T-helper 2 cell treated with Interferon-gamma antibody and Interleukin-4, amounts not matched to agents 100 ng/mL and 5 ng/mL, for 36 hours (primary cell): ENCODE data around the gene MYO5A. TPM values are rescaled to one million over a fixed set of nuclear protein-coding genes. Genes with fewer than 3 reads are reported as not detected.

Source experiments
- intact Hi-C: fragments of 100-400 bp; cut with micrococcal nuclease; formaldehyde crosslinking; loops from one replicate; pipeline ENCODE4 v1.15.1; 2023
- total RNA-seq: library from RNA; stranded (reverse); gene quantifications from 2 replicates; pipeline ENCODE4 v1.2.3, GENCODE V29; 2022

Gene MYO5A
- total RNA-seq, 1 donor from 2014 or later = 30.8 TPM

DNA sequence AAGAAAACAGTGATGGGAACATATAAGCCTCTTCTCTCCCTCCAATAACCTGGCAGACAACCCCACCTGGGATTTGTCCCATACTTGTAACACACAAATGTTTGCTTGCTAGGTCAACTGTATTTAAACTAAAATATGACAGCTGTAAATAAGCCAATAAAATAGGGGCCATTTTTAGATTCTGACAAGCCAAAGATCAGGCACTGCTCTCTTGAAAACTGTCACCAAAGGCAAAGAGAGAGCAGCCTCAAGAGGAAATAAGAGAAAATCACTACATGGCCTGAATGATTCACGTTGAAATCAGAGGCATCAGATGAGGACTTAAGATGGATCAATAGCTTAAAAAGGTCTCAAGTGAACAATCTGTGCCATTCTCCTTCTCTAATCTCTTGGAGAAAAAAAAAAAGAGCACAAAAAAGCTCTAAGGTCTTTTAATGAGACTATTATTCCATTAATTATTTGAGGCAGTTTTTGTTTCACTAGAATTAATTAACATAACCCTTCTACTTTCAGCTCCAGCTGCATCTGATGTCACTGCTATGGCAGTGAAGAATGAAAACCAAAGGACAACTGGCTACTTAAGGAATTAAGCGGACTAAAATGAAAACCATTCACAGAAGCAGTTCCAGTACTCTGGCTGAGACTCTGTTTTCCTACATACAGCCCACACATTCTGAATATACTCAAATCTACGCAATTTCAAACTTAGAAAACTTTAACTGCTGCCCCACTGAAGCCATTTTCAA lies 19.0 kb downstream of the MYO5A start:
- intact Hi-C loops = no loop called here

DNA sequence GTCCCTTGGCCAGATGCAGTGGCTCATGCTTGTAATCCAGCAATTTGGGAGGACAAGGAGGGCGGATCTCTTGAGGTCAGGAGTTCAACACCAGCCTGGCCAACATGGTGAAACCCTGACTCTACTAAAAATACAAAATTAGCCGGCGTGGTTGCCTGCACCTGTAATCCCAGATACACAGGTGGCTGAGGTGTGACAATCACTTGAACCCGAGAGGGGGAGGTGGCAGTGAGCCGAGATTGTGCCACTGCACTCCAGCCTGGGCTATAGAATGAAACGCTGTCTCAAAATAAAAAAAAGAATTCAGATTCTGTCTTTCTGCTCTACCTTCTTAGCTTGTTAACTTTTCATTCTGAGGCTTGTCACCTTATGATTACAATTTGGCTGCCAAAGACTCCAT lies 22.1 kb downstream of the MYO5A start:
- intact Hi-C loops = no loop called here

DNA sequence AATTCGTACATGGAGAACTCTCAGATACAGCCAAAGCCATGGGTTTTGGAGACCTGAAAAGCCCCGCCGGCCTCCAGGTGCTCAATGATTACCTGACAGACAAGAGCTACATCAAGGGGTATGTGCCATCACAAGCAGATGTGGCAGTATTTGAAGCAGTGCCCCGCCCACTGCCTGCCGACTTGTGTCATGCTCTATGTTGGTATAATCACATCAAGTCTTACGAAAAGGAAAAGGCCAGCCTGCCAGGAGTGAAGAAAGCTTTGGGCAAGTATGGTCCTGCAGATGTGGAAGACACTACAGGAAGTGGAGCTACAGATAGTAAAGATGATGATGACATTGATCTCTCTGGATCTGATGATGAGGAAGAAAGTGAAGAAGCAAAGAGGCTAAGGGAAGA lies 23.5 kb downstream of the MYO5A start:
- intact Hi-C loops = no loop called here

DNA sequence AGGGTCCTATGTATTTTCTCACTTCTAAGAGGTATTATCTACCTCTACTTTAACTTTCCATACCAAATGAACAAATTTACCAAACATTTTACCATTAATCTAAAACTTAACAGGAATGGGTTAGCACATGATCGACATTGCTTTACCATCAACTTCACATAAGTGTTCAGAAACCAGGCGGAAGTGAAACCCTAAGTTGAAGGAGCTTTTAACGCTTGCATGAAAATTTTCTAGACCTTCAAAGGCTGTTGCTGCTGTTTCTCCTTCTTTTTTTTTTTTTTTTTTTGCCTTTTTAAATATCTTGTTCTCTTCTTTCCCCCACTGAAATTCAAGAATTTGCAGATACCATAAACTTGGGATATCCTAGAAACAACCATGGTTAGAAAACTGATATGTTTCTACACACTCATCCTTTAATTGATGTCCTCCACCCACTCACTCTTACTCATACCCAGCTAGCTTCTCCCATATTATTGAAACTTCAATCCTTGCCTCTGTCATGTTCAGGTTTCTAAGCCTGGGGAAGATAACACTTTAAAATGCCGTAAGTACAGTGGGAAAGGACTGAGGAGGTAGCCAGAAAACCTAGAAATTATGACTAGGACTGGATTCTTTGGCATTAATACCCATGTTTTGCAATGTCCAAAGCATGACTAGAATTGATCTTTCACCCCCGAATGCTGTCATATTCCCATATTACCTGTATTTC lies 24.7 kb downstream of the MYO5A start:
- intact Hi-C loops = no loop called here

DNA sequence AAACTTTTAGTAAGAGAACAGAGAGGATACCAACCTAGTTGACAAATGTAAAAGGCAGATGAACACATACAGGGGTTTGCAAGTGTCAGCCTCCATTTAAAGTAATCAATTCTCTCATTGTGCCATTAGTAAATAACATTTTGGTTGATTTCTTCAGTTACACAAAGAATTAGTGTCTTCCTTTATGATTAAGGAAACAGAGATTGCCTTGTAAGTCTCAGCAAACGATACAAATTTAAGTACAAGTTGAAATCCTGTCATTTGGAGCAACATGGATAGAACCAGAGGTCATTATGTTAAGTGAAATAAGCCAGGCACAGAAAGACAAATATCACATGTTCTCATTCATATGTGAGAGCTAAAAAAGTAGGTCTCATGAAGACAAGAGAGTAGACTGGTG lies 26.1 kb downstream of the MYO5A start:
- intact Hi-C loops = no loop called here

DNA sequence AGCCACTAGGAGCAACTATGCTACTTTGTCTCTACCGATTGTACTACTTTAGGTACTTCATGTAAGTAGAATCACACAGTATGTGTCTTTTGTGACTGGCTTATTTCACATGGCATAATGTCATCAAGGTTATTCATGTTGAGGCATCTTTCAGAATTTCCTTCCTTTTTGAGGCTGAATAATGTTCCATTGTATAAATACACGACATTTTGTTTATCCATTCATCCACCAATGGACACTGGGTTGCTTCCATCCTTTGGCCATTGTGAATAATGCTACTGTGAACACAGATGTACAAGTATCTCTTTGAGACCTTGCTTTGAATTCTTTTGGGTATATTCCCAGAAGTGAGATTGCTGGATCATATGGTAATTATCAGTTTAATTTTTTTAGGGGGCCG lies 29.2 kb downstream of the MYO5A start:
- intact Hi-C loops = no loop called here

DNA sequence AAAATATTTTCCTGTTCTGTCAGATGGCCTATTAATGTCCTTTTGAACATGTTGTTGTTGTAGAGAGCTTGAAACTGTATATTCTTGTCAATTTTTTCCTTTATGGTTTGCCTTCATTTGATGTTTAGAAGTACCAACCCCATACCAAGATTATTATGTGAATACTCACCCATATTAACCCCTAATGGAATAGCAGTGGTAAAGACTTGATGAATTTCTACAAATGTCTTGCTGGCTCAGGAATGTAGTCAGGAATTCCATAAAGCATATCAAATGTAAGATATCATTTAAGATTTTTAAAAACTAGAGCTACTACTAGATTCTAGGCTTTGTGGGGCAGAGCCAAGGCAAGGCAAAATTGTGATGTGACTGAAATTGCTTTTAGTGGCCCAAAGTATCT lies 30.0 kb downstream of the MYO5A start:
- intact Hi-C loops = no loop called here

DNA sequence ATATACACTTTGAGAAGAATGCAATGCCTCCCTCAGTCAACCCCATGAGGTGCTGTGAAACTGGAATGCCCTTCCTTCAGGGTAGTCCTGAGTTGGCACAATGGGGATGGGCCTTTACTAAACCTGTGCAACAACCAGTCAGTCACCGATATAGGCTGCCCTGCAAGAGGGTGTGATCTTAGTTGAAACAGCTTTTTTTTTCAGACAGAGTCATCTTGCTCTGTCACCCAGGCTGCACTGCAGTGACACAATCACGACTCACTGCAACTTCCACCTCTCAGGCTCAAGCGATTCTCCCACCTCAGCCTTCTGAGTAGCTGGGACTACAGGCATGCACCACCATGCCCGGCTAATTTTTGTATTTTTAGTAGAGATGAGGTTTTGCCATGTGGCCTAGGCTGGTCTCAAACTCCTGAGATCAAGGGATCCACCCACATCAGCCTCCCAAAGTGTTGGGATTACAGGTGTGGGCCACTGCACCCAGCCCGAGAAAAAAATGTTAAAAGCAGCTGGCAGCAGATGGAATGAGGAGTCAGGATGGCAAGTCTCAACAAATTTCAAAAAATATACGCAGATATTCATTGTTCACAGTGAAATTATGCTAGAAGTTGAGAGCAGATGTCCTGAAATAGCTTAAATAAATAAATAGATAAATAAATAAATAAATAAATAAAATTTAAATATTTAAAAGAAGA lies 31.8 kb downstream of the MYO5A start:
- intact Hi-C loops = no loop called here

DNA sequence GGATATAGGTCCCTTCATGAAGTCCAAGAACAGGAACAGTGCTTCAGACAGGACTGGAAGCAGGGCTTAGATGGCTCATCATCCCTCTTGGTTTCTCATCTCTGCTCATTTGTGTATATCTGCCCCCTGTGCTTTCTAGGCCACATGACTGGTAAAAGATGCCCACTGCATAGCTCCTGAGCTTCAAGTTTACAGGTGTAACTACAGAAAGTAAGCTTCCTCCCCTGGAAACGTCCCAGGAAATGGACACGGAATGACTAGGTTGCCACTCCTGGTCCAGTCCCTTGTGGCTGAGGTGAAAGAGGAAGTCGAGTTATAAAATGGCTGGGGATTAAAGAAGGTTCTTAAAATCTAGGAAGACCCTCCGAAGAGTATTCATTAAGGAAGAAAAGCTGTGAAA lies 32.5 kb downstream of the MYO5A start:
- intact Hi-C loops = no loop called here

DNA sequence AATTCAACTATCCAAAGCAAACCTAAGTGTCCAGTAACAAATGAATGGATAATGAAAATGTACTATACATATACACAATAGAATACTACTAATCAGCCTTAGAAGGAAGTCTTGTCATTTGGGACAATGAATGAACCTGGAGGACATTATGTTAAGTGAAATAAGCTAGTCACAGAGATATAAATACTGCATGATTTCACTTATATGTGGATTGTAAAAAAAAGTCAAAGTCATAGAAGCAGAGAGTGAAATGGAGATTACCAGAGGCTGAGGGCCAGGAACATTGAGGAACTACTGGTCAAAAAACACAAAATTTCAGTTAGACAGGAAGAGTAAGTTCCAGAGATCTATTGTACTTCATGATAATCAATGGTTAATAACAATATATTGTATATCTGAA lies 33.6 kb downstream of the MYO5A start:
- intact Hi-C loops = no loop called here

DNA sequence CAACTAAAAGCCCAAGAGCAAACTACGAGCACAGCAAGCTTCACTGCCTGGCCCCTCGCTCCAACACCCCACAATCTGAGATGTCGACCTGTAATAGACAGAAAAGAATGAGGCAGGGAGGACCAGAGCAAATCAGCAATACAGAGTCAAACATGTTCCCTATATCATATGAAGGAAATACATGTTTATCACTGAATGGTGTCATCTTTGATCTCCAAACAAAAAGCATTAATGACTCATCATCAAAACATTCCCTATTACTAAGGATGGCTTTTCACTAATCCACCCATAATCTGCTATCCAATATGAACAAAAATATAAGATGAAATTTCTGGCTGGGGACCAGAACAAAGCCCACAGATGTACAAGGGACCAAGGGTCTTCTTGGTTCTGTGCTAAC lies 34.7 kb downstream of the MYO5A start:
- intact Hi-C loops = no loop called here

DNA sequence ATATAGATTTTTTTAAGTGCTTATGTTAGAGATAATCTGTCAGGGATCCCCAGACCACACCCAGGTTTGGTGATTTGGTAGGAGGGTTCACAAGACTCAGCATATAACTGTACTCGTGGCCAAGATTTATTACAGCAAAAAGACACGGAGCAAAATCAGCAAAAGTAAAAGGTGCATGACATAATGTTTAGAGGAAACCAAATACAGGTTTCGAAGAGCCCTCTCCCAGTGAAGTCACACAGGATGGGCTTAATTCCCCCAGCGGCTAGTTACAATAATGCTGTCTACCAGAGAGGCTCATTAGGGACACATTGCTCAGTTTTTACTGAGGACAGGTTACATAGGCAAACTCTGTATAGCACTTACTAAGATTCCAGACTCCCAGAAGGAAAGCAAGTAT lies 36.5 kb downstream of the MYO5A start:
- intact Hi-C loops = no loop called here

DNA sequence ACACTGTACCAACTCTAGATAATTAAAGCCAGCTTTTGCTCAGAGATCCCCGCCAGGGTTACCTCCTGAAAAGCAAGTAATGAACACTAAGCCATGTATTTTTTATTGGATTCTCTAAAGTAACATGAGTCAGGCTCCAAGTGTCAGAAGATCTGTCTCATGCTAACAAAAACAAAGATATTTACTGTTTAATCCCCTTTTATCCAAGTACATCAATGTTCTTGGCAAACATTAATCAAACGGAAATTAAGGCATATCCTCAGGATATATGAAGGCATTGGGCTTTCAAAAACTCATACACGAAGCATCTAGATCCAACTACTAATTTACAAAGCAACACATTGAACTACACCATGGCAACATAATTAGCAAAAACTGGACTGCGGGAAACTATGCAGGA lies 37.2 kb downstream of the MYO5A start:
- intact Hi-C loops = no loop called here

DNA sequence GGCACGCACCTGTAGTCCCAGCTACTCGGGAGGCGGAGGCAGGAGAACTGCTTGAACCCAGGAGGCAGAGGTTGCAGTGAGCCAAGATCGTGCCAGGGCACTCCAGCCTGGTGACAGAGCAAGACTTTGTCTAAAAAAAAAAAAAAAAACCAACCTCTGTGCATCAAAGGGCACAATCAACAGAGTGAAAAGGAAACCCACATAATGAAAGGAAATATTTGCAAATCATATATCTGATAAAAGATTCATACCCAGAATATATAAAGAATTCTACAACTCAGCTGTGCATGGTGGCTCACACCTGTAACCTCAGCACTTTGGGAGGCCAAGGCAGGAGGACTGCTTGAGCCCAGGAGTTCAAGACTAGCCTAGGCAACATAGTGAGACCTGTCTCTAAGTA lies 39.2 kb downstream of the MYO5A start:
- intact Hi-C loops = loop anchor here (10.0 kb wide), 1 partner anchor 485 kb away; no protein-coding TSS in a partner anchor

DNA sequence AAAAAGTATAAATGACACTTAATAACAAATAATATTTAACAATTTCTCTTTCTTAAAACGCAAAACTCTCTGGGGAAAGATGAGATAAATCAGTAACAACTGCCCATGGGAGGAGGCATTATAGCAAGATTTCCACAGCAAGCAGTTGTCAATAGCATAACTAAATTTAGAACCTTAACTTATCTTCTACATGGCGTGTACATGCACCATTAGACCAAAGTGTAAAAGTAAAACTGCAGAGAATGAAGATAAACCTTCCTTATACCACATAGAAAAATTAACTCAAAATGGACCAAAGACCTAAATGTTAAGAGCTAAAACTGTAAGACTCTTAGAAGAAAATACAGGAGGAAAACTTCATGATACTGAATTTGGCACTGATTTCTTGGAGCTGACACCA lies 39.9 kb downstream of the MYO5A start:
- intact Hi-C loops = loop anchor here (10.0 kb wide), 1 partner anchor 484 kb away; no protein-coding TSS in a partner anchor

DNA sequence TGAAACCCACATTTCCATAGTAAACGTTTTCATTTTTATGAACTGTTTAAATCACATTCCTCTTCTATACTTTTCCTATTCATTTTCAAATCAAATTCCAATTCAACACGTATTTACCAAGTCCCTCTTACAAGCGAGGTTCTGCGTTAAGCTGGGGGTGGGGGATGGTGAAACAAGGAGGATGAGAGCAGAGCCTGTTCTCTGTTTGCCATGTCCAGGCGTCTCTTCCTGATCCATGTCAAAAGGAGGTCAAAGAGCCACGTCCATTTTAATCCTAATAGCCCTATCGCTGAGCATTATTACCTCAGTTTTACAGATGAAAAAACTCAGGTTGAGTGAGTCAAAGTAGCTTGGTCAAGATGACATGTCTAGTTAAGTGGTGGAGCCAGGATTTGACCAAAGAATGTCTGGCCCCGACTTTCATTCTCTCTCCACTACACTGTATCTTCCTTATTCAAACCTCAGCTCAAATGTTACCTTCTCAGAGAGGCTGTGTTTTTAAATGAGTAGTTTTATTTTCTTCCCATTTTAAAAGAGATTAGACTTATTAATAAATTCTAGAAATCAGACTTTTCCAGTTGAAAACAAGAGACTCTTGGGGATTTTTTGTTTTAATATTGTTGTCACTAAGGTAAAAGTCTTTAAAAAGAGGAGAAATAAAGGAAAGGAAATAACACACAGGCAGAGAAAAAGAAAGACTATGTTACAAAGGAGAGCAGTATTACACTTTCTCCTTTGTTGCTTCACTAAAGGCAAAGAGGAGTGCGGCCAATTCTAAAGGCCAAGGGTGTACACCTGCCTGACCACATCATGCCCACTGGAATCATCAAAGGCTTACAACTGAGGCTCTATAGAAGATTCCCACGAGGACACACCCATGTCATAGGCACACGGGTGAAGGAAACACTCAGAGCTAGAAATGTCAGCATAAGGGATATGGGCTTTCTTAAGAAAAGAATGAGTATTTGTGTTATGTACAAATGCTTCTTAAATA lies 42.4 kb downstream of the MYO5A start:
- intact Hi-C loops = loop anchor here (10.0 kb wide), 1 partner anchor 481 kb away; no protein-coding TSS in a partner anchor

DNA sequence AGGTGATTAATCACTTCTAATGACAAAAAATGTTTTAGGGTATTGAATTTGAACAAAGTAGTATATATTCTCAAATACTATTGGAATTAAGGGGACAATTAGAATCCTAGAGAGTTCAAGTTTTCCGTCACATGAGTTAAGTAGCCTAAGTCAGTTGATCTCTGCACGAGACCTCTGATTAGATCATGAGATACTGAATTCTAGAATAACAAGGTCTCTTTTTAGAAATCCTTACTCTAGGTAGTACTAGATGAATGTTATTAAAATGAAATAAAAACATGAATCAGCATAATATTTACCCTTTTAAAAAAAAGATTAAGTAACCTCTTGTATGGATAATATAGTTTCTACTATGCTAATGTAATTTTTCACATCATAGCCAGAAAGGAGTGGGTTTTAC lies 43.4 kb downstream of the MYO5A start:
- intact Hi-C loops = loop anchor here (10.0 kb wide), 1 partner anchor 480 kb away; no protein-coding TSS in a partner anchor

DNA sequence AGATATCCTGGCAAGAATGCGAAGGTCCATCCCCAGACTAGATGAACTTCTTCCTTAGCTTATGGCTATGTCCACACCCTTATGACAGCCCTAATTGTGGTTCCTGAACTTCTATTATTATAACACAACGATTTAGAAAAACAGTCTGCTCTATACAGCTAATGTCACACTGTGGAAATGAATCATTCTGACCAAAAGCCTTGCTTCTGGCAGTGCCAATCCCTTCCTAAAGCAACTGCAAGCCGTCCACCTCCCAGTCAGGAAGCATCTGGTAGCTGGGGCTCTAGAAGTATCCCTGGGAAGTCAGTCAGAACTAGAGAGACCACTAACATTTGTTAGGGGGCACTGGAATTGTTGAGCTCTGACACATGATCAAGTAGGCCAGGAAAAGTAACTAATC lies 45.0 kb downstream of the MYO5A start:
- intact Hi-C loops = loop anchor here (2.0 to 10.0 kb wide), 5 partner anchors 45 to 479 kb away; partner anchors contain the start of genes ARPP19, ATOSA and MYO5A

DNA sequence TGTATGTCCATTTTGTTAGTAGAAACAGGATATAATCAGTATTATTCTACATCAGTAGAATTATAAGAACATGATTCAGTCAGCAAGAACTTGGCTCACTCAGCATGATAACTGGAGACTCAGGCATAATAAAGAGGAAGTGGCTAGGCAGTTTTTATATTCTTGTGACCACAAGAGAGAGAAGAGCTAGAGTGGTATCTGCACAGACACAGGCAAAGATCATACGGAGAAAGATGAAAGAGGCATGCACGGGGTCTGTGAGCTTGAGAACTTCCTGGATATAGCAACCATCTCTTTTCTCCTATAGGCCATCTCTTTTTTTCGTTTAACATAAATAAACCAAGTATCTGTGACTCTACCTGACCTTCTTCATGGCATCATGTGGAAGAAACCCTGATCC lies 46.8 kb downstream of the MYO5A start:
- intact Hi-C loops = loop anchor here (2.0 to 10.0 kb wide), 6 partner anchors 17 to 477 kb away; partner anchors contain the start of genes ARPP19, ATOSA and MYO5A

DNA sequence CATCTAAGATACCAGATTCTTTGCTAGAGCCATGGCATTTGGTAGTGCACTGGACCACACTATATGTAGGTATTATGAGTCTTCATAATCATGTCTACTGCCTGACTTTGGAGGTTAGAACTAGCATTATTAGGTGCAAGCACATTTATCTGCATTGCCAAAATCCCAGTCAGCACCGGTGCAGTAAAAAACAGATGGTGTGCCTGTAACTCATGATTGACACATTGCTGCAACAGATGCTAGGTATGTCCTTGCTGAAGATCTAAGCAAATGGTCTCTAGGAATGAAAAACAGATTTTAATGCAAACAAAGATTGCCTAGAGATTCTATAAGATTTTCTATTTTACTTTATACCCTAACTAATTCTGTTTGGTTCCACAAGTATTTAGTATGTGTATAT lies 47.7 kb downstream of the MYO5A start:
- intact Hi-C loops = loop anchor here (2.0 to 10.0 kb wide), 5 partner anchors 16 to 476 kb away; partner anchors contain the start of genes ARPP19 and ATOSA

DNA sequence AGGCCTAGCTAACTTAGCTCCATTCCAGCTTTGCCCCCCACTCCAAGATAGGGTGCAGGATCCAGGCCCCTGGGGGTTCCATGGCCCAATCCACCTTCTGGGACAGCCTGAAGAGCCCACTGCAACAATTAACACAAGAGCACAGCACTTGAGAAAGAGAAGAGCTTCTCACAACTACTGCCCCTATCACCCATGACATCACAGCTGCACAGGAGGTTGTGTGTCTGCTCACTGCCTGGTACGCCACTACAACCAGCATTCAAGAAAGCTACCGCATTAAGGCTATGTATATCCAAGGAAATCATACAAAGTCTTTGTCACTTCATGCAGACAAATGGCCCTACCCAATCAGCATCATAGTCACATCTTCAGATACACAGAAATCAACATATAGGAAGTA lies 62.0 kb downstream of the MYO5A start:
- intact Hi-C loops = loop anchor here (2.0 kb wide), 1 partner anchor 136 kb away; no protein-coding TSS in a partner anchor
